ENCODE measurements around the gene TAAR6. TPM values are rescaled to one million over a fixed set of nuclear protein-coding genes. Genes with fewer than 3 reads are reported as not detected.

TAAR6 gene
- total RNA-seq, 1 experiment from 2014 or later: not detected

DNA sequence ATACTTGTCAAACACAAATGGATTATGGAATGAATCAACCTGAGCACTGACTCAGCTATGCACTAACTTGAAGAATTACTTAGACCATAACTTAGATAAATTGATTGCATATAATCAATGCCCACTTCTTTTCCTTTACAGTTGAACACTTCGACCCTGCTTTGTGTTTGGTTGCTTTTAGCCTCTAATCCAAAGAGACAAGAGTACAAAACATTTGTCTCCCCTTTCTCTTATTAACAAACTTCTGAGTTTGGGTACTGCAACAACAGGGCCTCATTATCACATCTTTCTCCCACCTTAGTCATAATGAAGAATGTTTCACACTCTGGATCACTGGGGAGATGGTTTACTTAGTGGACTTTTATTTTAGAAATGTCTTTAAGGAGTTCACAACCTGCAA, 2.6 kb upstream of the TAAR6 start:
- no peak for ATAC-seq
- H3K27ac Mint-ChIP-seq: no peak overlapping the region

More for the DNA sequence above, 2.6 kb upstream of the TAAR6 start:
- Mint-ChIP-seq H3K4me1 (peaks cover 38% of the 10 kb centered on the region), H3K4me3 (no peak overlapping the region), H3K27me3 (ENCODE audit: low read depth) (no peaks in the 10 kb centered on the region), H3K9me3 (no peaks in the 10 kb centered on the region), H3K36me3 (no peaks in the 10 kb centered on the region)
- DNase-seq (ENCODE audit: low spot score): no peak
- CTCF ChIA-PET: no interaction called here
- POLR2A ChIA-PET: no interaction called here
- TF ChIP-seq CREB1 (CRISPR knock-in tag; IDR thresholded peaks at IDR 0.05): no peak
- no peak for TF ChIP-seq NR3C1 (CRISPR knock-in tag; conservative IDR thresholded peaks at IDR 0.05; ENCODE audit: low read depth)
- no peak for TF ChIP-seq RORB (CRISPR knock-in tag; IDR thresholded peaks at IDR 0.05)
- TF ChIP-seq E2F4 (CRISPR knock-in tag; IDR thresholded peaks at IDR 0.05; ENCODE audit: borderline replicate concordance, low read depth): no peak
- no peak for TF ChIP-seq CTCF (IDR thresholded peaks at IDR 0.05)
- no peak for TF ChIP-seq ZNF121 (CRISPR knock-in tag; IDR thresholded peaks at IDR 0.05)
- TF ChIP-seq, protein P1, sequence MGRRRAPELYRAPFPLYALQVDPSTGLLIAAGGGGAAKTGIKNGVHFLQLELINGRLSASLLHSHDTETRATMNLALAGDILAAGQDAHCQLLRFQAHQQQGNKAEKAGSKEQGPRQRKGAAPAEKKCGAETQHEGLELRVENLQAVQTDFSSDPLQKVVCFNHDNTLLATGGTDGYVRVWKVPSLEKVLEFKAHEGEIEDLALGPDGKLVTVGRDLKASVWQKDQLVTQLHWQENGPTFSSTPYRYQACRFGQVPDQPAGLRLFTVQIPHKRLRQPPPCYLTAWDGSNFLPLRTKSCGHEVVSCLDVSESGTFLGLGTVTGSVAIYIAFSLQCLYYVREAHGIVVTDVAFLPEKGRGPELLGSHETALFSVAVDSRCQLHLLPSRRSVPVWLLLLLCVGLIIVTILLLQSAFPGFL (CRISPR knock-in tag; IDR thresholded peaks at IDR 0.05; ENCODE audit: borderline replicate concordance): no peak
- TF ChIP-seq, protein P2, sequence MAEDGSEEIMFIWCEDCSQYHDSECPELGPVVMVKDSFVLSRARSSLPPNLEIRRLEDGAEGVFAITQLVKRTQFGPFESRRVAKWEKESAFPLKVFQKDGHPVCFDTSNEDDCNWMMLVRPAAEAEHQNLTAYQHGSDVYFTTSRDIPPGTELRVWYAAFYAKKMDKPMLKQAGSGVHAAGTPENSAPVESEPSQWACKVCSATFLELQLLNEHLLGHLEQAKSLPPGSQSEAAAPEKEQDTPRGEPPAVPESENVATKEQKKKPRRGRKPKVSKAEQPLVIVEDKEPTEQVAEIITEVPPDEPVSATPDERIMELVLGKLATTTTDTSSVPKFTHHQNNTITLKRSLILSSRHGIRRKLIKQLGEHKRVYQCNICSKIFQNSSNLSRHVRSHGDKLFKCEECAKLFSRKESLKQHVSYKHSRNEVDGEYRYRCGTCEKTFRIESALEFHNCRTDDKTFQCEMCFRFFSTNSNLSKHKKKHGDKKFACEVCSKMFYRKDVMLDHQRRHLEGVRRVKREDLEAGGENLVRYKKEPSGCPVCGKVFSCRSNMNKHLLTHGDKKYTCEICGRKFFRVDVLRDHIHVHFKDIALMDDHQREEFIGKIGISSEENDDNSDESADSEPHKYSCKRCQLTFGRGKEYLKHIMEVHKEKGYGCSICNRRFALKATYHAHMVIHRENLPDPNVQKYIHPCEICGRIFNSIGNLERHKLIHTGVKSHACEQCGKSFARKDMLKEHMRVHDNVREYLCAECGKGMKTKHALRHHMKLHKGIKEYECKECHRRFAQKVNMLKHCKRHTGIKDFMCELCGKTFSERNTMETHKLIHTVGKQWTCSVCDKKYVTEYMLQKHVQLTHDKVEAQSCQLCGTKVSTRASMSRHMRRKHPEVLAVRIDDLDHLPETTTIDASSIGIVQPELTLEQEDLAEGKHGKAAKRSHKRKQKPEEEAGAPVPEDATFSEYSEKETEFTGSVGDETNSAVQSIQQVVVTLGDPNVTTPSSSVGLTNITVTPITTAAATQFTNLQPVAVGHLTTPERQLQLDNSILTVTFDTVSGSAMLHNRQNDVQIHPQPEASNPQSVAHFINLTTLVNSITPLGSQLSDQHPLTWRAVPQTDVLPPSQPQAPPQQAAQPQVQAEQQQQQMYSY (CRISPR knock-in tag; IDR thresholded peaks at IDR 0.05): no peak
- no peak for TF ChIP-seq FOXP1 (CRISPR knock-in tag; IDR thresholded peaks at IDR 0.05; ENCODE audit: borderline replicate concordance)
- TF ChIP-seq NFYB (CRISPR knock-in tag; conservative IDR thresholded peaks at IDR 0.05; ENCODE audit: low read depth): no peak
- TF ChIP-seq ZBTB21 (CRISPR knock-in tag; IDR thresholded peaks at IDR 0.05; ENCODE audit: borderline replicate concordance): no peak
- TF ChIP-seq GRHL2 (CRISPR knock-in tag; IDR thresholded peaks at IDR 0.05; ENCODE audit: insufficient replicate concordance, severe bottlenecking): no peak
- TF ChIP-seq MLX (CRISPR knock-in tag; IDR thresholded peaks at IDR 0.05): no peak
- no peak for TF ChIP-seq SMAD4 (CRISPR knock-in tag; IDR thresholded peaks at IDR 0.05)
- TF ChIP-seq, protein P3, sequence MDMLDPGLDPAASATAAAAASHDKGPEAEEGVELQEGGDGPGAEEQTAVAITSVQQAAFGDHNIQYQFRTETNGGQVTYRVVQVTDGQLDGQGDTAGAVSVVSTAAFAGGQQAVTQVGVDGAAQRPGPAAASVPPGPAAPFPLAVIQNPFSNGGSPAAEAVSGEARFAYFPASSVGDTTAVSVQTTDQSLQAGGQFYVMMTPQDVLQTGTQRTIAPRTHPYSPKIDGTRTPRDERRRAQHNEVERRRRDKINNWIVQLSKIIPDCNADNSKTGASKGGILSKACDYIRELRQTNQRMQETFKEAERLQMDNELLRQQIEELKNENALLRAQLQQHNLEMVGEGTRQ (CRISPR knock-in tag; IDR thresholded peaks at IDR 0.05): no peak
- TF ChIP-seq SMAD3 (CRISPR knock-in tag; IDR thresholded peaks at IDR 0.05; ENCODE audit: borderline replicate concordance): no peak
- TF ChIP-seq EMX1 (CRISPR knock-in tag; IDR thresholded peaks at IDR 0.05): no peak
- TF ChIP-seq HMGA2 (CRISPR knock-in tag; IDR thresholded peaks at IDR 0.05): no peak

Data from WTC11 (cell line).